Breast epithelium (tissue), 3 donors: ENCODE data around the gene PTPRS.

ENCODE experiments used
- POLR2AphosphoS5 ChIP-seq, 3 donors: sonication (generic); formaldehyde crosslinking; IDR thresholded peaks; one replicate each; pipeline ENCODE4 v1.6.1; 2017; ENCODE audit warnings: antibody characterized with exemption in 3 of 3
- TF ChIP-seq, protein P1 (sequence below), 3 donors: fragments of 450-650 bp; IDR thresholded peaks; one replicate each; pipeline ENCODE4 v1.5.1; 2016 to 2017; ENCODE audit warnings: antibody characterized with exemption in 3 of 3, mild to moderate bottlenecking in 3 of 3, moderate library complexity in 3 of 3

DNA sequence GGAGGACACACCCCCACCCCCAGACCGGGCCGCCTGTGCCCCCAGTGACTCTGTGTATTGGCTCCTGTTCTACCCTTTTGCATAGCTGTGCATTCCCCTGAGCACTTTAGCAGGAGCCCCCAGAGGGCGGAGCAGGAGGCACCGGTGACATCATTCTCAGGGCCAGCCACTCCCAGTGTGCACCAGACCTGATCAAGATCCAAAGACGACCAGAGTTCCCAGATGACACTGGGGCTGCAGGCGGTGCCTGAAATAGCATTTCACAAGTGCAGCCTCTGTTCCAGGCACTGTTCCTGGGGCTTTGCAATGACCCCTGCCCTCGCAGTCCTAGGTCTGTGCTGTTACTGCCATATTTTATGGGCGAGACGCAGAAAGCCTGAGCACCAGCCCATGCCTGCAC, 14.5 kb upstream of the PTPRS start:
- TF ChIP-seq, protein P1, sequence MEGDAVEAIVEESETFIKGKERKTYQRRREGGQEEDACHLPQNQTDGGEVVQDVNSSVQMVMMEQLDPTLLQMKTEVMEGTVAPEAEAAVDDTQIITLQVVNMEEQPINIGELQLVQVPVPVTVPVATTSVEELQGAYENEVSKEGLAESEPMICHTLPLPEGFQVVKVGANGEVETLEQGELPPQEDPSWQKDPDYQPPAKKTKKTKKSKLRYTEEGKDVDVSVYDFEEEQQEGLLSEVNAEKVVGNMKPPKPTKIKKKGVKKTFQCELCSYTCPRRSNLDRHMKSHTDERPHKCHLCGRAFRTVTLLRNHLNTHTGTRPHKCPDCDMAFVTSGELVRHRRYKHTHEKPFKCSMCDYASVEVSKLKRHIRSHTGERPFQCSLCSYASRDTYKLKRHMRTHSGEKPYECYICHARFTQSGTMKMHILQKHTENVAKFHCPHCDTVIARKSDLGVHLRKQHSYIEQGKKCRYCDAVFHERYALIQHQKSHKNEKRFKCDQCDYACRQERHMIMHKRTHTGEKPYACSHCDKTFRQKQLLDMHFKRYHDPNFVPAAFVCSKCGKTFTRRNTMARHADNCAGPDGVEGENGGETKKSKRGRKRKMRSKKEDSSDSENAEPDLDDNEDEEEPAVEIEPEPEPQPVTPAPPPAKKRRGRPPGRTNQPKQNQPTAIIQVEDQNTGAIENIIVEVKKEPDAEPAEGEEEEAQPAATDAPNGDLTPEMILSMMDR (IDR thresholded peaks at IDR 0.05): no peak
- TF ChIP-seq POLR2AphosphoS5 (IDR thresholded peaks at IDR 0.05): no peak
